Stimulated activated CD8-positive, alpha-beta memory T cell treated with anti-CD3 and anti-CD28 coated beads, Interleukin-7, amount 100 ng/mL, for 1 hour (primary cell): Measurements from ENCODE around the gene PRKAR1B.

ENCODE experiments used
- DNase-seq, 2 donors: peaks; one replicate each; pipeline ENCODE4 v3.0.0-alpha.2; 2020; ENCODE audit warnings: low read depth in 2 of 2

PRKAR1B gene

DNA sequence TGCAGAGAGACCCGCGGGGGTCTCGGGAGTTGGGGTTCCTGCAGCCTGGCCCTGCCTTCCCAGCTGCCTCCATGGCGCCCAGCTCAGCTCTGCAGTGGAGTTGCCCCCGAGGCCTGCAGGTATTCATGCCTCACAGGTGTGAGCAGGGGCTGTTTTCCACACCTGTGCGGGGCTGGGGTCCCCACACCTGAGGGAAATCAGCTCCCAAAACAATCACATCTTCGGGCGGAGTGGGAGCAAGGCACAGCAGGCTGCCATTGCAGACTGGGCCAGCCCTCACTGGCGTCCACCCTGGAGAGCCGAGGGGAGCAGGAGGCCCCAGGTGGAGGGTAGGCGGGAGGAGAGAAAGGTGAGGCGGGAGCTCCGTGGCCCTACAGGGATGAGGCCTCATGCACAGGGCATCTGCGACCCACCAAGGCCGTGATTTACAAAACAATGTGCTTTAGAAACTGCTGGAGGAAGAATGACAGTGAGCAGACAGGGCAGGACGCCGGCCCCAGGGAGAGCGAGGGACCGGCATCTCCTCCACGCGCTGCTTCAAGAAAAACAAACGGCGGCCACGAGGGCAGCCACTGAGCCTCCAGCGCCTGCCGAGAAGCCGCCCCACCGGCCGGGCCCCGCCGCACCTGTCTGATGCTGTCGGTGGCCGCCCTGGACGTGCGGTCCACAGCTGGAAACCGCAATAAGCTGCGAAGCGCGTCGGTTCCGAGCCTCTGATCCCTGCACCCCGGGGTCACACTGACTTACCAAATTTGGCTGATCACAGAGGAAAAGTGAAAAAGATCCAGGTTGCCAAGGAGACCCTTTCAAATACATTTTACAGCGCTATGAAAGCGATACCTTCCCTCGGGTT, 154.4 kb downstream of the PRKAR1B start:
- DNase-seq = no peak

GRCh38 chr7:571718-572415, 155.2 kb downstream of the PRKAR1B start:
- DNase-seq = no peak

- no peak for DNase-seq
These were observed 155.9 kb downstream of the PRKAR1B start for GRCh38 chr7:571096-571717.

DNA sequence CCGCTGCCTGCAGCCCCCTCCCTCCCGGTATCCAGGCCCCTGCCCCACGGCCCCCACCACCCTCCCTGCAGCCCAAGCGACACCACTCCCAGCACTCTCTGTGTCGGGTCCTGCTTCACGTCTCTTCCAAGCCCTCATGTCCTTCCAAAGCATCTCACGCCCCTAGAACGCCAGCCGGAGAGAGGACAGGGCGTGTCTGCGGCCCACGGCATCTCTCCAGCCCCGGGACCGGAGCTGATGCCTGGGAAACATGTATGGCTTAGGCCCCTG, 156.3 kb downstream of the PRKAR1B start:
- DNase-seq = no peak

DNA sequence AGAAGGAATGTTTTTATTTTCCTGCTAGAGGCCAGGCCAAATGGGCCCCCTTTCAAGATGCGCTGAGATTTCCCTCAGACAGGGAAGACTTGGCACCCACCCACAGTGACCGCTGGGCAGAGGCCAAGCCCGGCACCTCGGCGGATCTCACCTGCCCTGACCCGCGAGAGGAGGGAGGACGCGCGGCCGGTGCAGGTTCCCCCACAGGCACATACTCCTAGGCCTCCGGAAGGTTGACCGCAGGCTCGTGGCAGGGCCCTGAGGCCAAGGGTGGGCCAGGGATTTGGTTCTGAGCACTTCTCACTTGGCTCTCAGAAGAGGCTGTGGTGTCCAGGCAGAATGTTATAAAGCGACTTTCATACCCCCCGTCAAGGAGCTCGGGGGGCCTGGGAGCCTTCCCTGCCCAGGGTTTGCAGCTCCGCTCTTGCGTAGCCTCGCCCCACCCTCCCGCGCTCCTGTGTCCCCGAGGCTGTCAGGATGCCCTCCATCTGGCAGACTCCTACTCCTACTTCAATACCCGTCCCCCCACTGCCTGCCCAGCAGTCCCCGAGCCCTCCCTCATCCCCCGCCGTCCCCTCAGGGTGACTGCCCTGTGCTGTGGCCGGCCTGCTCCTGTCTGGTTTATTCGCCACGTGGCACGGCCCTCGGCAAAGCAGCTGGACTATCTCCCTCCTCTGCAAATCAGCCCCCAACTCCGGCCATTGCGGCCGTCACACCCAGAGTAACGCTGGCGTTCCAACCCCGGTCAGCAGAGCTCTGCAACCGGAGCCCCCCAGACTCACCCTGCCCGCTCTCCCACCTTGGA, 156.9 kb downstream of the PRKAR1B start:
- no peak for DNase-seq

- DNase-seq = no peak
These were observed 157.8 kb downstream of the PRKAR1B start for GRCh38 chr7:569071-569855.

DNA sequence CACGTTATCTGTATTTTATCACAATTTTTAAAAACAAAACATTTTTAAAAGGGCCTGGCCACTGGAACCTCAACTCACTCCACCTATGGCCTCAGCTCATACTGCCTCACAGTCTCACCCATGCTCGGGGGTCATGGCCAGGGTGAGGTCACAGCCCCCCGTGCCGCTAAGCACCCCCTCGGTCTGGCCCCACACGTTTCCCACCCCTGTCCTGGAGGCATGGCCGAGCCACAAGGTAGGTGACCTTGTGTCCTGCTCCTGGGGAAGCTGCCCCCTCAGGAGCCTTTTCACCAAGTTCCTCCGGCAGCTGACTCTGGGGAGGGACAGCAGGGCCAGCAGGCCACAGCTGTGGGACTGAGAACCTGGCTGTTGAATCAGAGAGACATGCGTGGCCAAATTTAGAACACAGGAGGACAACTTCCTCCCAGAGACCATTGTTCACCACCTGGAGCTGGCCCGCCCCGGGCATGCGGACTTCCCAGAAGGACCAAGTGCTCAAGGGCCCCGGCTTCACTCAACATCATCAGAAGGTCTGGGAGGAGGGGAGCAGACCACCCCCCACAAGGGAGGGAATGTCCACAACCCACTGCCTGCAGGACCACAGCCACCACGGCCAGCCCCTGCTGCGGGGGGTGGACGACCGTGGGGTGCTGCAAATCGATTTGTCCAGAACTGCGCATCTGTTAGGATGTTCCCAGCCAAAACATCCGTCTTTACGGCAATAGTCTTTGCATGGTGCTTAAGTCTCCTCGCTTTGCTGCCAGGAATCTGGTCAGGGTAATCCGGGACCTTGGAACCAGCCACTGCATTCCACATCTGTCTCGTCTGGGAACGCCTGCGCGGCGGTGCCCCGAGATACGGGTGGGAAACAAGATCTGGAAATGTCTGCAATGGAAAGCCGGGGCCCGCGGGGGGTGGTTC, 158.8 kb downstream of the PRKAR1B start:
- DNase-seq = no peak

DNA sequence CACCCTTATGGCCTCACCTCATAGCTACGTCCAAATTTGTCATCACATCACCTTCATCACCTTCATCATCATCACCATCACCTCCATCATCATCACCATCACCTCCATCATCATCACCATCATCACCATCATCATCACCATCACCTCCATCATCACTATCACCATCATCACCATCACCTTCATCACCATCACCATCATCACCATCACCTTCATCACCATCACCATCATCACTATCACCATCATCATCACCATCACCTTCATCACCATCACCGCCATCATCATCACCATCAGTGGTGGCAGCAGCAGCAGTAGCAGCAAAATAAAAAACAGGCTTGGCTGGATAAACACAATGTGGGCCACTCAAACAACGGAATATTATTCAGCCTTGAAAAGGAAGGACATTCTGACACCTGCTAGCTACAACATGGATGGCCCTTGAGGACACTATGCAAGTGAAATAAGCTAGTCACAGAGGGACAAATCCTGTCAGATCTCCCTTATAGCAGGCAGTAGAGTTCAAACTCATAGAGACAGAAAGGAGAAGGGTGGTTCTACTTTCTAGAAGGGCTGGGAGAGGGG, 159.7 kb downstream of the PRKAR1B start:
- DNase-seq = no peak

- no peak for DNase-seq
These were observed 161.0 kb downstream of the PRKAR1B start for GRCh38 chr7:566100-566499.

DNA sequence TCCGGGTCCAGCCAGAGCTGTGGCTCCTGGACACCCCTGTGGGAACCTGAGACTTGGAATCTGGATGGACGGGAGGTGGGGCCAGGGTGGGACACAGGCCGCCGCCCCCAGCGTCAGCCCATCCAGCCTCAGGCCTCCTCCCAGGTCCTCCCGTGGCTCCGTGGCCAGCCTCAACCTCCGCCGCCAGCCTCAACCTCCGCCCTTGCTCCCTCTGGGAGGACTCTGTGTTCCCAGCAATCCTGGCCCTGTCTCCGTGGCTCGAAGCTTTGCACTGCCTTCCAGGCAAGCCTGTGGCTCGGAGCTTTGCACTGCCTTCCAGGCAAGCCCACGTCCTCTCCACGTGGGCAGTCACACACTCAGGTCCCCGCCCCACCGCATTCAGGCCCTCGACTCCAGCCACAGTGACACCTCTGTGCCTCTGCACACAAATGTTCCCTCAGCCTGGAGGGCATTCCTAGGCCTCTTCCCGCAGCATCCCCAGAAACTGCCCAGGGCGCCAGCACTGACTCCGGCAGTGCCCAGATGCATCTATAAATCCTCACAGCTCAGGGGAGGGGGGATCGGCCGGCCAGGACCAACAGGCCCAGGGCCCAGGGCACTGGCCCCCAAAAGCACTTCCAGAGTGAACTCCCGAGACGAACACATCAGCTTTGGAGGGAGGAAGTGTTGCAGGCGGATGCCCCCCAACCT, 162.8 kb downstream of the PRKAR1B start:
- no peak for DNase-seq

DNA sequence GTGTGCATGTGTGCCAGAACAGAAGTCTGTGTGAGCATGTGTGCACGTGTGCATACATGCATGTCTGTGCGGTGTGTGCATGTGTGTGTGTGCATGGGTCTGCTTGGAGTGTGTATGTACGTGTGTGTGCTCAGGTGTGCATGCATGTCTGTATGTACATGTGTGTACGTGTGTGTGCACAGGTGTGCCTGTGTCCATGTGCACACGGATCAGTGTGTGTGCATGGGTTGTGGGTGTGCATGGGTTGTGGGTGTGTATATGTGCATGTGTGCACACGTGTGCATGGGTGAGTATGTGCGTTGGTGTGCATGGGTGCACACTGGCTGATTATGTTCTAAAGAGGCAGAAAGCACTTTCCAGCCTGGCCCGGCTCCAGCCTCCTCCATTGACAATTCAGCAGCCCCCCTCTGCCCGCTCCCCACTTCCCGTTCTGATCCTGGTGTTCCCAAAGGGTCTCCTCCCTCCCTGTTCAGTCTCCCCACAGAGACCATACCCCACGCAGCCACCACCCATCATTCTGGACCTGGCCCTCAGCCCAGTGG, 163.4 kb downstream of the PRKAR1B start:
- no peak for DNase-seq

- DNase-seq = no peak
These were observed 164.1 kb downstream of the PRKAR1B start for GRCh38 chr7:562789-563628.

GRCh38 chr7:562374-562675, 164.8 kb downstream of the PRKAR1B start:
- DNase-seq = no peak

- DNase-seq = no peak
These were observed 165.3 kb downstream of the PRKAR1B start for GRCh38 chr7:561631-562373.

GRCh38 chr7:560966-561630, 166.0 kb downstream of the PRKAR1B start:
- DNase-seq = no peak

GRCh38 chr7:559396-559705, 167.7 kb downstream of the PRKAR1B start:
- DNase-seq = no peak

- no peak for DNase-seq
These were observed 169.6 kb downstream of the PRKAR1B start for GRCh38 chr7:557558-557881.
